ENCODE data around the gene TIAM1.

DNA sequence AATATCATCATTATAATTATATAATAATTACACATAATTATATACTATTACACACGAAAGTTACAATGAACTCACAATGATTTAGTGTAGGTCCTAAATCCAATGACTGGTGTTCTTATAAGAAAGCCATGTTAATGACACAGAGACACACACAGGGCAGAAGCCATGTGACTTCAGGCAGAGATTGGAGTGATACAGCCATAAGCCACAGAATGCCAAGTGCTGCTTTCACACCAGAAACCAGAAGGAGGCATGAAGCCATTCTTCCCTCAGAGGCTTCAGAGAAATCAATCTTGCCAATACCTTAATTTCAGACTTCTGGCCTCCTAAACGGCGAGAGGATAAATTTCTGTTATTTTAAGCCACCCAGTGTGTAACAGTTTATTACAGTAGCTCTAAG lies 158.4 kb downstream of the TIAM1 start:
- TF ChIP-seq, protein P1, sequence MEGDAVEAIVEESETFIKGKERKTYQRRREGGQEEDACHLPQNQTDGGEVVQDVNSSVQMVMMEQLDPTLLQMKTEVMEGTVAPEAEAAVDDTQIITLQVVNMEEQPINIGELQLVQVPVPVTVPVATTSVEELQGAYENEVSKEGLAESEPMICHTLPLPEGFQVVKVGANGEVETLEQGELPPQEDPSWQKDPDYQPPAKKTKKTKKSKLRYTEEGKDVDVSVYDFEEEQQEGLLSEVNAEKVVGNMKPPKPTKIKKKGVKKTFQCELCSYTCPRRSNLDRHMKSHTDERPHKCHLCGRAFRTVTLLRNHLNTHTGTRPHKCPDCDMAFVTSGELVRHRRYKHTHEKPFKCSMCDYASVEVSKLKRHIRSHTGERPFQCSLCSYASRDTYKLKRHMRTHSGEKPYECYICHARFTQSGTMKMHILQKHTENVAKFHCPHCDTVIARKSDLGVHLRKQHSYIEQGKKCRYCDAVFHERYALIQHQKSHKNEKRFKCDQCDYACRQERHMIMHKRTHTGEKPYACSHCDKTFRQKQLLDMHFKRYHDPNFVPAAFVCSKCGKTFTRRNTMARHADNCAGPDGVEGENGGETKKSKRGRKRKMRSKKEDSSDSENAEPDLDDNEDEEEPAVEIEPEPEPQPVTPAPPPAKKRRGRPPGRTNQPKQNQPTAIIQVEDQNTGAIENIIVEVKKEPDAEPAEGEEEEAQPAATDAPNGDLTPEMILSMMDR (conservative IDR thresholded peaks at IDR 0.05; ENCODE audit: low read length) = no peak
- TF ChIP-seq EZH2phosphoT487 (IDR thresholded peaks at IDR 0.05; ENCODE audit: borderline replicate concordance, low read depth, low read length) = no peak
